NCI-H82 (cell line): ENCODE results near the gene SGMS1.
"Not testable (repeated sequence)": the region's sequence is repeated elsewhere in the genome, so short reads cannot be mapped to it uniquely, and the experiment has no call there.

Source experiments
- DNase-seq: peaks from one replicate; lab custom pipeline; 2025; lab: John Stamatoyannopoulos, UW

Gene SGMS1

DNA sequence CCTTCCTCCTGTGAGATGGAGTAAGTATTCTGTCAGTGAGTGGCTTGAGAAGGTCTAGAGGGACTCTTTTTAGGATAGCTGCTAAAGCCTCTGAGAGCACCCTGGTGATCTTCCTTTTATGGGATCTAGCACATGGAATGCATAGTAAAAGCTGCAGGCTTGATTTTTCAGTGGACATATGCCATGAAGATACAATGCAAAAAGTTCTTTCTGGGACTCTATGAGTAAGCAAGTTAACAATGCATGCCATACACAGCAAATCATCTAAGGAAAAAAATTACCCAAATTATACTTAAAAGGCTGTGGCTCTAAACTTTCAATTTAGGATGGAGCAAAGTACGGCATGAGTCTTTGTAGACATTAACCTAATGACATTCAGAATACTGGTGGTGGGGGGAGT, 154.5 kb downstream of the SGMS1 start:
- no peak for DNase-seq

DNA sequence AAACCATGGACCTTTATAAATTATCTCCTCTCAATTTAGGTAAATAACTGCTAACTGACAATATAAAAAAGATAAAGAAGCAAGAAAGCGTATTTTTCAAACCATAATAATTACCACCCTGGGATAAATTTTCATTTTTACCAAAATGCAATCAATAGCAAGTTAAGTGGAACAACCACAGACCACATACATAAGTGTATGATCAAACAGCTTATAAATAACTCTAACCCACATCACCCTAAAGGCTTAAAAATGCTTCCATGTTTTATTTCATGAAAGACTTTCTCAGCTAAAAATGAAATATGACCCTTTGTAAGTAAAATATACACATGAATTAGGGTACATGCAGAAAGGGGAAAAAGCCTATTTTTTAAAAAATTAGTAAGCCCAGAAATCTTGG, 156.5 kb downstream of the SGMS1 start:
- DNase-seq: no peak

DNA sequence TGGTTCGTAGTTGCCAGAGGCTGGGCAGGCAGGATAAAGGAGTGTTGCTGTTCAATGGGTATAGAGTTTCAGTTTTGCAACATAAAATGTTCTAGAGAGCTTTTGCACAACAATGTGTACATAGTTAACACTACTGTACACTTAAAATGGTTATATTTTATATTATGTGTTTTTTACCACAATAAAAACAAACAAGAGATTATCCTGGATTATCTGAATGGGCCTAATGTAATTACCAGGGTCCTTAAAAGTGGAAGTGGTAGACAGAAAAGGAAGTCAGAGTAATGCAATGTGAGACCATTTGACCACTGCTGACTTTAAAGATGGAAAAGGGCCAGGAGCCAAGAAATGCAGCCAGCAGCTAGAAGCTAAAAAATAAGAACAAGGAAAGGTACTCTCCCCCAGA, 159.7 kb downstream of the SGMS1 start:
- DNase-seq: peak; percentile 25

DNA sequence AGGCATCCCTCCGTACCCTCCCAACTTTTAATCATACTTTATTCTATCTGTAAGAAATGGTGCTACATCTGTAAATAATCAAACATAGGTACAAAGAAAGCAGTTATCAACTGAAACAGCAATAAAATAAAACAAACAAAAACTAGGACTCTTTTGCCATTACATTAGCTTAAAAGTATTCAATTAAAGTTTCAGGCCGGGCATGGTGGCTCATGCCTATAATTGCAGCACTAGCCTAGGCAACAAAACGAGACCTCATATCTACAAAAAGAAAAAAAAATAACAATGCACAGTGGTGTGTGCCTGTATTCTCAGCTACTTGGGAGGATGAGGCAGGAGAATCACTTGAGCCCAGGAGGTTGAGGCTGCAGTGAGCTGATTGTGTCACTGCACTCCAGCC, 161.9 kb downstream of the SGMS1 start:
- no peak for DNase-seq

DNA sequence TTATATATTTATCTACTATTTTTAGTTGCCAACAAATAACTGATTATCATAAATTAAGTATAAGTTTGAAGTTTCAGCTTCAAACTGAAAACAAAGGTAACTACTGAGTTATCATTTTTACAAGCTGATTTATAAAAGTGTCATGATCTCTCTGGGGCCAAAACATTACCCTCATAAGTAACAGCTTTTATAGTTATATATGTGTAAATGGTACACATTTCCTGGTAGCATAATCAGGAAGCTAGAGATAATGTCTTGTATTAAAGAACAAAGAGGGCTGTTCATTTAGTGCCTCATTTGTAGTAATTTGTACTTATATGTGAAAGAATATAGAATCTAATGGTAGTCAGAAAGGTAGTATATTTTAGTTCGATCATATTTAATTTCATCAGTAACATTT, 162.6 kb downstream of the SGMS1 start:
- no peak for DNase-seq

DNA sequence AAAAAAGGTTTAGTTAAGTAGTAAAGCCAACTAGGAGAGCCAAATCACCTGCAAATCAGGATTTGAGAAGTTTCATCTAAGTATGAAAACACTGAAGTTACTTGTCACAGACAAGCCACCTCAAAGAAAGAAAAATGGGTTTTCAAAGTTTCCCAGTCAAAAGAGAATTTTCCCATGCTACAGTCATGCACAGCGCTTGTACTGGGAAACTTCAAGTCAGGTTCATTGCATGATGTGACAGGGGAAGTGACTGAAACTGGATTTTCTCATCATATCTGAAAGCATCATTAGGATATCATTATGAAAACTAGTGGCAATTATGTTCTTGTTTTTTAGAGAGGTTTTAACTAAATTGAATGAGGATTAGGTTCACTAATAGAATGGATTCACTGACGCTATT, 167.0 kb downstream of the SGMS1 start:
- DNase-seq: no peak

DNA sequence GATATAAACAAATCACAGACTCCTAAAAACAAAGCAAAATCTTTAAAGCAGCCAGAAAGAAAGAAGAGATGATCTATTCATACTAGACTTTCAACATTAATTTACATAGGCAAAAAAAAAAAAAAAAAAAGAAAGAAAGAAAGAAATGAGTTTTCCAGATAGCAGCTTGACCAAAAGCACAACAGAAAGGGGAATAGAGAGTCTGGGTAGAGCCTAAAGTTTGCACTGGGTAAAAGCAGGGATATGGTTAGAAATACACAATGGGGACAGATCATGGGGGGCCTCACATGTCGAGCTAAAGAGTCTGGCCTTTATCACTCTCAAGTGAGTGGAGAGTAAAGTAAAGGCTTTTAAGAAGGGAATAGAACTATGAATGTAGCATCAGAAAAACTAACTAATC, 169.8 kb downstream of the SGMS1 start:
- no peak for DNase-seq

DNA sequence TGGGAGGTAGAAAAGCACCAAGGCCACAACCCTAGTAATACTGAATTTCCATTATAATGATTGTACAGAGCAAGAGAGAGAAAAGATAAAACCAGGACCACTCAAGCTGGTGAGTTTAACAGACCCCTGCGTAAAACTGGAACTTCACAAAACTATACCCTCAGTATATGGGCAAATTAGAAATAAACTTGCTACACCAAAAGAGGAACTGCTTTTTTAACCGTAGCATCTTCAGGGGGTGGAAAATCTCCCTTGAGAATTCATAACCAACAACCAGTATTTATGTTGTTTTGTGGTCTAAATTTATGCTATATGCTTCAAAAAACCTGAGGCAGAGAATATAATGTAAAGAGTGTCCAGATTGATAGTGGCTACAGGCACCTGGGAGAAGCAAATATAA, 171.2 kb downstream of the SGMS1 start:
- no peak for DNase-seq

DNA sequence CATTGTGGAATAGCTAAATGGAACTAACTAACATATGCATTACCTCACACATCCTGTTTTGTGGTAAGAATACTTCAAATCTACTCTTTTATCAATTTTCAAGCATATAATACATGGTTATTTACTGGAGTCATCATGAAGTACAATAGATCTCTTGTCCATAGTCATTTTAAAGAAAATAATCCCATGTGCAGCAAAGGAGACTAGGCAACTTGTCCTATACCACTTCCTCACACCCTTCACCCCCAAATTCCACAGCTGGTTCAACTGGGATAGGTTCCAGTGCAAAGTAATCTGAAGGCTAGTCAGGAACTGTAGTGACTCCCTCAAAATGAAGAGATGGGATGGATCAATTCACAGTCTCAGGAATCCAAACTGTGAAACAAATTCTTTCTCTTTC, 176.1 kb downstream of the SGMS1 start:
- DNase-seq: no peak

DNA sequence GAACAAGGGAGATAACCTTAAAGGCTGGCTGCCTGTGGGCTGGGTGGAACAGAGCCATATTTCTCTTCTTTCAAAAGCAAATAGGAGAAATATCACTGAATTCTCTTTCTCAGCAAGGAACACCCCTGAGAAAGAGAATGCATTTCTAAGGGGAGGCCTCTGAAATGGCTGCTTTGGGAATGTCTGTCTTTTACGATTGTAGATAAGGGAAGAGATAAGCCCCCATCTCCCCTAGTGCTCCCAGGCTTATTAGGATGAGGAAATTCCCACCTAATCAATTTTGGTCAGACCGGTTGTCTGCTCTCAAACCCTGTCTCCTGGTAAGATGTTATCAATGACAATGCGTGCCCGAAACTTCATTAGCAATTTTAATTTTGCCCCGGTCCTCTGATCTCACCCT, 178.0 kb downstream of the SGMS1 start:
- not testable (repeated sequence) for DNase-seq

DNA sequence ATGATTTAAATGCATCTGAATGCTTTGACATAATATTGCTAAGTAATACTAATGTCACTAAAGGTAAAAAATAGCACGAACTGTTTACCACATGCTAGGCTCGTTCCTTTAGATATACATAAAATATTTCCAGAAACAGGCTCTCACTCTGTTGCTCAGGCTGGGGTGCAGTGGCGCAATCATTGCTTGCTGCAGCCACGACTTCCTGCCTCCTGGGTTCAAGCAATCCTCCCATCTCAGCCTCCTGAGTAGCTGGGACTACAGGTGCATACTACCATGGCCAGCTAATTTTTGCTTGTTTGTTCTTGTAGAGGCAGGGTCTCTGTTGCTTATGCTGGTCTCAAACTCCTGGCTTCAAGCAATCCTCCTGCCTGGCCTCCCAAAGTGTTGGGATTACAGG, 183.3 kb downstream of the SGMS1 start:
- no peak for DNase-seq

DNA sequence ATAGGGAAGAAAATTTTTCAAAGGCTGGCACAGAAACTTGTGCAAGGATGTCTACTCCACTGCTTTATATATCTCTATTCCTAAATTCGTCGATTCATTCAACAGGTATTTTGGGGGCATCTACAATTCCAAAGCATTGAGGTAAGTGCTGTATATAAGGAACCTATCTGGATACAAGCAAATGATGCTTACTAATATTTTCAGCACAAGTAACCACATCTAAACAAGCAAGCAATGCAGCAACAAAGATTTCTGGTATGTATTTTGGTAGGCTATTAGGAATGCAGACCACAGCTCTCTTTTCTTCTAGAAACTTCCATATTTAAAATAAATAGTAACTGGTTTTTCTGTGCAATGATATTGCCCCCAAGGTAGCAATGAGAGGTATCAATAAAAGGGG, 183.9 kb downstream of the SGMS1 start:
- DNase-seq: no peak

DNA sequence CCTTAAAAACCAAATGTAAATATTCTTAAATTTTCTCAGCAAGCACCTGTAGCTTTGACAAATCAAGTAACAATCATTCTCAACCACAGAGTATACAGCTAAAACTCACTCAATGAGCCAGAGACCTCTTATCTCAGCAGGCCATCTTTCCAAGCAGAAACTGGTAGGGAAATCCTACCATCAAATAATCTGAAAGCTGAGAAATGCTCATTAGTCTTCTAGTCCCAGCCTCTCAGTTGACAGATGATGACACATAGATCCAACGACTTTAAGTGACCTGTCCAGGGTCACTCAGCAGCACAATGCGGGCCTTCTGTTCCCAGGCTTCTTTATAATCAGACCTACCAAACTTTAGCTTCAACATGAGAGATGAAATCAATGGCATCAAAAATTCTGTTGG, 184.6 kb downstream of the SGMS1 start:
- no peak for DNase-seq

DNA sequence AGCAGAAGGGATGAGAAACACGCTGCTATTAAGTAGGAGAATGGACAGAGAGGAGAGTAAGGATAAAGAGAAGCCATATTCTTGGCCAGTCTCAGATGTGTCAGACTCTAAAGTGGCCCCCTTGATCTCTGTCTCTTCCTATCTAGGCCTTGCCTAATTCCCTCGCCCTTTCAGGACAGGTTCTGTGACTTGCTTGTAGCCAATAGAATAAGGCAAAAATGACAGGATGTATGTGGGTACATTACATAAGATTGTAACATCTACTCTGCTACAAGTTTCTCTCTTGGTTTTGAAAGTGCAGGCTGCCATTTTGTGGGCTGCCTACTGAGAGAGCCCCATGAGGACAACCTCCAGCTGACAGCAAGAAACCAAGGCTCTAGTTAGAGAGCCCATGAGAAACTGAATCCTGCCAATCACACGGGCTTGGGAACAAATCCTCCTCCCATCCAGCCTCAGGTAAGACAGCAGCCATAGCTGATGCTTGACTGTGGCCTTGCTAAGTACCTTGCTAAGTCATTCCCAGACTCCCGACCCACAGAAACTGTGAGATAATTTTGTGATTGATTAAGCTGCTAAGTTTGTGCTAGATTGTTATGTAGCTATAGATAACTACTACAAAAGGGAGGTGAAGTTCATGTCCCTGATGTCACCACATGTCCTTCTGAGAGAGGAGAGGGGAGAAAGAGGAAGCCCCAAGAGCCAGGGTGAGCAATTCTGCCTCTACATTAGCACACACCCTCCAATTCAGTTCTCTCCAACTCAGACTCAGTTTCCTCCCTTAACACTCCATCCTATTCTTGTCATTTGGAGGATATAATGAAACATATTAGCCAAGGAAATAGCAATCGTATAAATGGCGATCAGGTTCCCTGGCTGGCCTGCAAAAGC, 185.5 kb downstream of the SGMS1 start:
- DNase-seq: no peak

DNA sequence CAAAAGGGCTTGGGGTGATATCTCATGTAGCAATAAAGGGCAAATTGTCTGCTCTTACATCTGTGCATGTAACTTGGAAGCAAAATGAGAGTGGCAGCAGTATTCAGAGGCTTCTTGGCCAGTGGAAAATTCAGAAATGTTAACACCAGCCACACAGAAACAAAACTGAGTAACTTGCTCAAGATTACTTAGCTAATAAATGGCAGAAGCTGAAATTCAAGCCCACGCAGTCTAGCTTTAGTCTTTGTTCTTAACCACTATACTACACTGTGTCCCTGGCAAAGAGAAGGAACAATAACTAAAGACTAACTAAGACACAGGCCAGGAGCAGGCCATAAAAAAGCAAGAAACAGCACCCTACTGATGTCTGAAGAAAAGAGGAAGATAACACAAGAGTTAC, 186.5 kb downstream of the SGMS1 start:
- no peak for DNase-seq

DNA sequence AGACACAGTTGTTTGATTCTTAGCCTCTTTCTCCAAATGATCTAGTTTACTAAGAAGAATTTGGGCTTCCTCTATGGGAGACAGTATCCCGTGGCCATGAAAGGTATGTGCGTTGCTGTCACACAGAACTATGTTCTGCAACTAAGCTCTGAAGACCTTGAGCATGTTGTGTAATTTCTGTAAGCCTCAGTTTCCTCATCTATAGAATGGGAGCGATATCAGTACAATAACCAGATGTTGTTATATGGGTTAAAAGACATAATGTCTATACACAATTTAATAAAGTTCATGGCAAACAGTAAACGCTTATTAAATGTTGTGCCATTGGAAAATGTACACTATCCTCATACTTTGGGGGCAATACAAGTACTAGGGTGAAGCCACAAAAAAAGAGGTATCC, 187.0 kb downstream of the SGMS1 start:
- DNase-seq: no peak

DNA sequence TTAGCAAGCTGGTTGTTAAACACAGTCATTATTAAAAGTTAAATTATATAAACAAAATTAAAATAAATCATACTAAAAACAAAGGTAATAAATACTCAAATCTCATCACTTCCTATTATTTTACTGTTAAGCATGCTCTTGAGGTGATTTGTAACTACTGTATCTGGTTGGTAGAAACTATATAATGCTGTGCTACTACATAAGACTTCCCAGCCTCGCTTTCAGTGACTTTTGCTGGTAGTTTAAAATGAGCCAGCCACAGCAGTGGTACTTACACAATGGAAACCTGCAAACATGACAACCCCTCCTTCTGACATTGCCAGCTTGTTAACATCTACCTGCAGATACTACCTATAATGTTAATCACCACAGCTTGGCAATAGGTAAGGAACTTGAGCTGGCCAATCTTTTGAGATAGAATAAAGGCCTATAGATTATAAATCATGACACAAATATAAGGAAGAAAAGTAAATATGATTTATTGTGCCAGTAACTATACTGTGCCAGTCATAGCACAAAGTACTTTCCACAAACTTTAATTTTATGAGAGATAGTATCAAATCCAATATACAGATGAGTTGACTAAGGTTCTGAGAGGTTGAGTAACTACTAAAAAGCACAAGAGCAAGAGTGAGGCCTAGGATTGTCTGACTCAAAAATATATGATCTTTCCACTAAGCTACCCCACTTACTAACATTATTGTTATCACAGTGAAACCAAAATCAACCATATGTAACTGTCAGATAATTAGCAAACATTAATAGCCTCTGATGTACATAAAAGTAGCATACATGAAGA, 191.3 kb downstream of the SGMS1 start:
- DNase-seq: no peak

DNA sequence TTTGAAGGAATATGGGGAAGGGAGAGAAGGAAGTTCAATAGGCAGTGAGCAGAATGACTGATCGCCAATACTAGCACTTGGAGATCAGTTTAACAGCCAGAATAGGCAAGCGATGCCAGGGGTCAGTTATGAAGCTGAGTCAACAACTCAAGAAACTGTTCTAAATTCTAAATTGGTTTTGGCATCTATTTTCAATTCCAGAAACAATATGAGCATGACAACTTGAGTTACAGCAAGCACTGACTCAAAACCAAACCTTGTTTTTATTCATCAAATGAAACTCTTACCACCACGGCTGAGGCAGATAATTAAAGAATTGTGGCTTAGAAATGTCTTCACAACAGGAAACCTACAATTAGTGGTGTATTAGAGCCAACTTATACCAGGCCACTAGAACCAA, 192.0 kb downstream of the SGMS1 start:
- DNase-seq: no peak

DNA sequence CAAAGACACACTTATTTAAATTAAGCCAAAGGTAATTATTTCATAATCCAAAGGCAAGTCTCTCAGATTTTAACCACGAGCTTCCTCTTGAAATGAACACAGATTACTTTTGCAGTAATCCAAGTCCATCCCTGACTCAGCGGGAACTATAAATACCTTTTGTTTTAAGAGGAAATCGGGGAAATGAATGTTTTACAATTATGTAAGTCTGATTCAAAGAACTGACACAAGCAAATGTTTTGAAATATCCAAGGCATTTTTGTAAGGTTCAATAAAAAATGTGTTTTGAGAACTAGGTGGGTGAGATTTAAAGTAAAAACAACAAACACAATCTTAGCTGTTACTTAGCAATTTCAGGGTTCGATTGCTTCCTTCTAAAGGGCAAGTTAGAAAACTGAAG, 192.6 kb downstream of the SGMS1 start:
- no peak for DNase-seq

DNA sequence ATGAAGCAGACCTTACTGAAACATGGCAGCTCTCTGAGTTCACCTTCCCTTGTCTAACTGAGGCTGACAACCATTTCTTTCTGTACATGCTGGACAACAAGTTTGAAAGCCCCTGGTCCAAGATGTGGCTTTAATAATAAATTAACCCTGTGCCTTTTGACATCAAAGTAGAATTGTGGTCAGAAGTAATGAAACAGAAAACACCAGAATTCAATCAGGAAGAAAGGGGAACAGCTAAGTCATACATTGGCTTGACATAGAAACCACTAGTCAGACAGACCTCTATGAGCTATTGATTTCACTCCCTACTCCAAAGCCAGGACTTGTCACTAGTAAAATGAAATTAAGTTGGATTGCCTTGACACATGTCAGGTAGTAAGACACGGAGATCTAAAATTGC, 197.3 kb downstream of the SGMS1 start:
- DNase-seq: no peak

DNA sequence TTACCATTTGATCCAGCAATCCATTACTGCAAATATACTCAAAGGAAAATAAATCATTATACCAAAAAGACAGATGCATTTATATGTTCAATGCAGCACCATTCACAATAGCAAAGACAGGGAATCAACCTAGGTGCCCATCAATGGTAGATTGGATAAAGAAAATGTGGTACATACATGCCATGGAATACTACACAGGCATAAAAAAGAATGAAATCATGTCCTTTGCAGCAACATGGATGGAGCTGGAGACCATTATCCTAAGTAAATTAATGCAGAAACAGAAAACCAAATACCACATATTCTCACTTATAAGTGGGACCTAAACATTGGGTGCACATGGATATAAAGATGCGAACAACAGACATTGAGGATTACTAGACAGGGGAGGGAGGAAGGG, 198.5 kb downstream of the SGMS1 start:
- DNase-seq: not testable (repeated sequence)

DNA sequence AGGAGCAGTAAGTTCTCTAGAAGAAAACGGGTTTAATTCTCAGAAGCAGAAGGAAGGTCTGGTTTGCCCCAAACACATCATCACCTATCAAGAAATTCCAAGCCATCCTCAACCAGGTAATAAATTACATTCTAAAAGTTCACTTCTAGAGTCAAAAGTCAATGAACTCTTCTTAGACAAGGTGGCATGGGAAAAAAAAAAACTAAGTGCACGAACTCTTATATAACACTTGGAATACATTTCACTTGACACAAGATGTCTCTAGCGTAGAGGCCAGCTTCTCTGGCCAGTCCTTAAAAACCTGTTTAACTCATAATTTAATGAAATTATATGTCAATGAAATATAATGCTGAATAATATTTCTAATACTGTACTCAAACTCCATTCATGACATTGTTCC, 200.3 kb downstream of the SGMS1 start:
- DNase-seq: no peak

DNA sequence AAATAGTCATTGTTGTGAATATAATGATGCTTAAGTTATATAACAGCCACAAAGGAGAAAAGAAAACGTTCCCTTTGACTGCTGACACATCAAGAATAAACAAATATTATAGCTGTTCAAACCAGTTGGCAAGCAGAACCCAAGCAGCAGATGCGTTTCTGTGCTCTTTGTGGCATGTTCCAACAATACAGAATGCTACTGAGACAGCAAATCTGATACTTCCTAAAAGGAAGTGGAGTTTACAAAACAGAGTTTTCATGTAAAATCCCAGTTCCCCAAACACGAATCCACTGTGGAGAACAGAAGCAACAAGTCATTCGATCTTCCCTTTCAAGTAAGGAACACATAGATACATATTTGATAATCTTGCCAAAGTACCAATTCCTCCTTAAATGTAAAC, 201.5 kb downstream of the SGMS1 start:
- DNase-seq: no peak
